D341Med (cell line): ENCODE measurements around the gene TFIP11.
A peak's percentile ranks its signal among the peaks of the same experiment; 100 is the strongest.

Experiments
- DNase-seq: peaks from one replicate; pipeline ENCODE4 v3.0.0; 2012; ENCODE audit warnings: low spot score

TFIP11 gene

GRCh38 chr22:26503758-26504157 lies 8.5 kb downstream of the TFIP11 start:
- no peak for DNase-seq

DNA sequence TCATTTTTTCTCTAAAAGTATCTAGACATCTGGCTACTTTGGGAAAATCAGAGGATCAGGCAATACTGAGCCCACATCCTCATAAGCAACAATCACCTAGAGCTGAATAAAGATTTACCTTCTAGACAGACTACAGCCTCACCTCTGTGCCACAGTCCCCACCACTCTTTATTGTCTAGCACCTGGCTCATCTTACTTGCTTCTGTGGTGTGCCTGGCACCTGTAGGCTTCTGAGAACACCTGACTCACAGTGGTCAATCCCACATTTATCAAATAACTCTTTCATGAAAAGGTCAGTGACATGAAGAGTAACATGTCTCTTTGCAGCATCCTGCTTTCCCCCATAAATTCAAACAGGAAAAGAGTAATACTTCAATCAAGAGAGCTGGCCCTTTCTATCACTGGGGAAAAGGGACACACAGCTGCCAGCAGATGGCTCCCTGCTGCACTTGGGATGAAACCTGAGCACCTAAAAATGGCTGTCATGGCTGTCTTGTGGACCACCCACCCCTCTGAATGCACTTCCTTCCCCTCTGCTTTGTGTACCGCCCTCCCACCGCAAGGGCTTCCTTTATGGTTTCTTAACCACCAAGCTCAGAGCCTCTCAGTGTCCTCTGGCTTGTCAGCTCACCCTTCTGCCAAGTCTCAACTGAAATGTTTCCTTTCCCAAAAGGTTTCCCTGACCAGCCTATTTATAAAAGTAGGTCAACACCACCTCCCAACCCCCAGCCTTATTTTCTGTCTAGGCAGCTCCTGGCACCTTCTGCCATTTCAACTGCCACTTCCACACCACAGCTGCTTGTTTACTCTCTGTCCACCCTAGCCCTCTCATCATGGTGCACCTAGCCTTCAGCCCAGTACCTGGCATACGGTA lies 9.3 kb downstream of the TFIP11 start:
- DNase-seq = peak; percentile 75

GRCh38 chr22:26501996-26502395 lies 10.3 kb downstream of the TFIP11 start:
- no peak for DNase-seq

DNA sequence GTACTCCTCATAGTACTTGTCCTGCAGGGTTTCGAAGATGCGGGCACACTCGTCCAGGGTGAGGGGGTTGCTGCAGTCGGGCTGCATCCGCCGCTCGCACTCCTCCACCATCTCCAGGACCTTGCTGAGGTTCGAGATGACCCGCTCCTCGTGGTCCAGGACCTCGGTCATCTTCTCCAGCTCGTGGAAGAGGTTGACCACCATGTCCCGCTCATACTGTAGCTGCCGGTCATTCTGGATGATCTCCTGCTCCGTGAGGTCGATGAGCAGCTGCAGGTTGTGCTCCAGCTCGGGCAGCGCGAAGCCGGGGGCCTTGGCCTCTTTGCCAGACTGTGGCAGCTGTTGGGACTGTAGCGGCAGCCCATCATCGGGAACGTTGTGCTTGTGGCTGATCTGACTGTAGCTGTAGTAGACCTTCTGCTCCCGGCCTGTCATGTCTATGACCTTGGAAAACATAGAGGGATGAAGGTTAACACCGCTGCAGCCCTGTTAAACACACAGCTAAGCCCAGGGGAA lies 13.0 kb downstream of the TFIP11 start:
- DNase-seq = no peak

- DNase-seq = no peak
These were observed 15.8 kb downstream of the TFIP11 start for GRCh38 chr22:26496456-26496855.

DNA sequence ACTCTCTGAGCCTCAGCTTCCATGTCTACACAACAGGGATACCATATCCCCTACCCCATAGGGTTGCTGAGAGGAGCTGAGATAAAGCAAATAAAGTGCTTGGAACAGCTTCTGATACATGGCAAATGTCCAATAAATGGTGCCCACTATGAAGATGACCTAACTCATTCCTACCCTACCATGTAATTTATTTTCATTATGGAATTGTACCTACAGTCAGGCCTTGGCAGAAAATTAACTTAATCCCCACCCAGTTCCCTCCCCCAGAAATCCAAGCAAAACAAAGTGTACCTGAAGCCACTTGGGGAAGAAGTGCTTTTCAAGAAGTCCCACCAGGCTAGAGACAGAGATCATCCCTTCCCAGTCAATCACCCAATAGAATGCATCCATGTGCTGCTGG lies 17.8 kb downstream of the TFIP11 start:
- no peak for DNase-seq

DNA sequence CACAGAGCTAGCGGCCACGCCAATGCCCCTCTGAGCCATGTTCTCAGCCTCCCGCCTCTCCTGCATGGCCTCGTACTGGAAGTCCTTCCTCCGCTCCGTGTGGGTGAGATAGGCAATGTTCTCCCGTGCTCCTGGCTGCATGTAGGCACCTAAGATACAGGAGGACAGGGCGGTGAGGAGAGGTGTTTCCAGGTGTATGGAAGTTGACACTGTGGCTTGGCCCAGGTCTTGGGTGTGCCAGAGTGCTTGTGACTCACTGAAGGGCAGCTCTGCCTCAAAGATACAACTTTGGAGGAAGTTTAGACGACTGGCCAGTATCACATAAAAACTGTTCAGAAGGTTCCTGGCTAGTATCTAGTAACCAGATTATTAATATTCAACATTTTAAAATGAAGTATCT lies 20.1 kb downstream of the TFIP11 start:
- DNase-seq = no peak

DNA sequence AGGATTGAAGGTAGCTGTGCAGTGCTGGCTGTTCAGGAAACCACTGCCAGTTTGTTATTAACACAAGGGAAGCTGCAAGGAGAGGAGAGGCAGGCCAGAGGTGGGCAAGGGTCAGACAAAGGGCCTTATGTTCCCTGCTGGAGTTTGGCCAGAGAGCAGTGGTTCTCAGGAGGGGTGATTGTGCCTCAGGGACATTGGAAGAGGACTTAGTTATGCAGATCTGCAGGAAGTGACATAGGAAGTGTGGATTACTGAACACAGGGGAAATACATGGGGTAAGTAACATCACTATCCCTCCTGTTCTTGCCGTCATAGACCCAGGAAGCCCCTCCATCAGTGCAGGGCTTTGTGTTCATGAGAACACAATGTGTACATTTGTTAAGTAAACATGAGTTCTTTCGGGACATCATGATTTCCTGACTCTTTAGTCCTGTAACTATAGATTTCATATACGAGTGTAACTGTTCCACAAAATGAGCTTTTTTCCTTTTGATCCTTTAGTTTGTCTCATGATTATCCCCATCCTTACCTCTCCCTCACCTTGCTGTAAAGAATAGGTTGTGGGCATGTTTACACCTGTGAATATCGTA lies 22.7 kb downstream of the TFIP11 start:
- no peak for DNase-seq

DNA sequence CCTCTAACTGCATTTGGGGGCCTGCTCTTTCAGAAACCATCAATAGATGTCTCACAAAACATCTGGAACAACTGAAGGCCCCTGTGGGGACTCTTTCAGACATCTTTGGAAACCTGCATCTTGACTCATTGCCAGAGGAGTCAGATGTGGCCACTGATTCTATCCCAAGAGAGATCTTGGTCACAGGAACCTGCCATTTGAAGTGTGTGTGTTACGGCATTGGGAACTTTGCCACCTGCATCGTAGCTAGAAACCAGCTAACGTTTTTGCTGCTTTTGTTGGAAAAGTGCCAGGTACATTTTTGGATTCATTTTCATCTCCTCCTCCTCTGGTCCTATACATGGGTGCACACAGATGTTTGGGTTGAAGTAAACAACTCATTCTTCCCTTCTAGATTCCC lies 24.3 kb downstream of the TFIP11 start:
- DNase-seq = no peak

GRCh38 chr22:26486394-26486793 lies 25.9 kb downstream of the TFIP11 start:
- DNase-seq = no peak

DNA sequence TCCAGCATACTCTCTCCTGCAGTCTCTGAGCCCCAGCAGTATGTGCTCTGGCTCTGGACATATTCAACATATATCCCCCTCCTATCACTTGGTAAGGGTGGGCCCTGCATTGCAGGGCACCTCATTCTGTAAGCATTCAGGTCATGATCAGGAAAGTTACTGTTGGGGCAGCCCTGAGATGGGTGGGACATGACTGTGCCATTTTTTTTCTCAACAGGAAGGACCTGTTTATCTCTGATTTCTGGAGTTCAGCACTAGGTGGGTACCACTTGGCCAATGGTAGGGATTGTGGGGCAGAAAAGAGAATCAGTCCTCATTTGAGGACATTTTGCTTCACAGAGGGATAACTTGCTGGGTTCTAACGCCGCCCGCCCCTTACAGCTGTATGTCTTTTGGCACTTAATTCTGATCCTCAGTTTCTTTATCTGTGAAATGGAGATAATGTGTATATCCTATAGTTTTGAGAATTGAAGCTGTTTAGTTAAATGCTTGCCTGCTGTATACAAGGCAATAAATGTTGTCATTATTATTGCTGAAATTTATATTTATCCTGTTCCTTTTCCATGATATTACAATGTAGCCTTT lies 26.4 kb downstream of the TFIP11 start:
- no peak for DNase-seq

- no peak for DNase-seq
These were observed 27.3 kb downstream of the TFIP11 start for GRCh38 chr22:26485013-26485412.

DNA sequence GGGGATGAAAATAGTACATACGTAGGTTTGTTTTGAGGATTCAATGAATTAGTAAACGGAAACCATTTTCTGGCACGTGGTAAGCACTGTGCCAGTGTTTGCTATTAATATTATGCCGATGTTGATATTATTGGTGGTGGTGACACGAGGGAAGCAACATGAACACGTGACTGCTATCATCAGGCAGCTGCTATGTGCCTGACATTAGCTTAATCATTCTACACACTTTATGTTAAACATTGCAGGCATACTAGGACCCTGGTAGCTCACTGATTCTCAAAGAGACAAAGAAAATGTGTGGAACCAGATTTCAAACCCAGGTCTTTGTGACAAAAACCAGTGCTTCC lies 27.9 kb downstream of the TFIP11 start:
- no peak for DNase-seq

DNA sequence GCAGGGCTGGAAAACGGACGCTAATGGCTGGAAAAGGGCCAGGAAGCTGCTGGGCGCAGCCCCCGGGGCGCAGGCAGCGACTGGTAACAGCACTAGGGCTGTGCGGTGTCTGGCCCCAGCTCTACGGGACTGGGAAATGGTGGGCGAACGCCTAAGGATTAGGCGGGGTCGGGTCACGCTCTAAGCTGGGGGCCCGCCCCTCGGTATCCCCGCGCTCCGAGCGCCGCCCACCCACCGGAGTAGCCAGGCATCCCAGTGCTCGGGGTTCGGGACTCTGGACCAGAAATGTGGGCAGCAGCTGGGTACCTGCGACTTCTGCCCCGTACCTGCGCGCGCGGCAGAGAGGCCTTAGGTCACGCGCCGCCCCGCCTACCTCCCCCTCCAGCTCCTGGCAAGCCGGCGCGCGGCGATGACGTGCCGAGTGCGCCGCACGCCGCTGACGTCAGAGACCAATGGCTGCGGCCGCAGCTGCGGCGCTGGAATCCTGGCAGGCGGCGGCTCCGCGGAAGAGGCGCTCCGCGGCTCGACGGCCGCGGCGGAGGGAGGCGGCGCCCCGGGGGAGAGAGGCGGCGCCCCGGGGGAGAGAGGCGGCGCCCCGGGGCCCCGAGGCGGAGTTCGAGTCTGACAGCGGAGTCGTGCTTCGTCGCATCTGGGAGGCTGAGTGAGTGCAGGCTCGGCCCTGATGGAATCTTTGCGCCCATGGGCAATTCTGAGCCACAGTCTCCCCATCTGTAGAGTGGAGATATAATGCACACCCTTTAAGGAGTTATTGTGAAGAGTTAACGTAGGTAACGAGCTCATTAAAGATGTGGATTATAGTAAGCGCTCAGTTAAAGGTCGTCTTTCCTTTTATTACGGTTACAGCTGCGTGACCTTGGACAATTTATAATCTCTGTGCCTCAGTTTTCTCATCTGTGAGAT lies 28.6 kb downstream of the TFIP11 start, which contains the start of the genes HPS4 and SRRD:
Gene HPS4 (minus strand): TSS at position 345 of the 921 bp plus-strand sequence. CDS start 2,021 bp downstream, outside the sequence.
Gene SRRD (plus strand): TSS at position 439 of the 921 bp plus-strand sequence. CDS start 14 bp downstream, at position 453.
- peak; percentile 98 for DNase-seq

- no peak for DNase-seq
These were observed 29.2 kb downstream of the TFIP11 start for GRCh38 chr22:26483043-26483438.

GRCh38 chr22:26482161-26482560 lies 30.1 kb downstream of the TFIP11 start:
- no peak for DNase-seq

DNA sequence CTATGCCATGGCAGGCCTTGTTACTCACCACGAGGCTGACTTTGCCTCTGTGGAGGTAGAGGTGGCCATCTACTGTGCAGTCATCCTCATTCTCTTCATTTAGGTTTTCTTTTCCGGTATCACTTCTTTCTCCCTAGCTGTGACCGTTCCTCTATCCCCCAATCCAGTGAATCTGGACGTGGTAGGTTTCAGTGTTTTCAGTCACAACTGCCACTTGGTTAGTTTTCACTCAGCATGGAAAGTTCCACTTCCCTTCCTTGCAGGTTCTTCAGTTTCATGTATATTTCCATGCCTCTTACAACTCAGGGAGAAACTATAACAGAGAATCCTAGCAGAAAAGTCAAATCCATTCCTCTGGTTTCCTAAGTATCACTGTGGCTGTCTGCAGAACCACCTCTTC lies 30.6 kb downstream of the TFIP11 start:
- DNase-seq = no peak

DNA sequence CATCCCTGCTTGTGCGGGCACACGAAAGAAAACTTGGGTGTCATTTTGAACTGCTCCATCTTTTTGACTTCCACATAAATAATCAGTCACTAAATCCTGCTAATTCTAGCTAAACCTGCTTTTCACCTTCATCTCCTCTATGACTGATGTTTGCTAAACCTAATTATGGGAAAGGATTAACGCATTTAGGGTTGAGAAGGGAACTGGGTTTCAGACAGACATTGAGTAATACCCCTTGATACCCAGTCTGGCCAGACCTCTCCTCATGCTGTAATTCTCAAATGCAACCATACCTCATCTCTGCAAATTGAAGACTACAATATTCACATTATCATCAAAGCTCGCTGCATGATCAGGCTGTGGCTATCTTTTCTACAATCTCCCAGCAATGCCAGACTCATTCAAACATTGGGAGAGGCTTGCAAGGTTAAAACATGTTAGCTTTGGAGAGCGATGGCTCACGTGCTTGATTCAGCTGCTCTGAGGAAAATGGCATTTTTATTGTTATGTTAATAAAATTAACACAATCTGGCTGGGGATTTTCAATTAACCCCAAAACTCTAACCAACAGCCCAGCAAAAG lies 31.1 kb downstream of the TFIP11 start:
- no peak for DNase-seq

GRCh38 chr22:26480611-26480932 lies 31.7 kb downstream of the TFIP11 start:
- DNase-seq = no peak

GRCh38 chr22:26479792-26480610 lies 32.3 kb downstream of the TFIP11 start:
- DNase-seq = no peak
